Lower leg skin (tissue), 3 donors: Measurements from ENCODE around the gene RNF20.

Source experiments
- POLR2A ChIP-seq, 2 donors: fragments of 450-650 bp; IDR thresholded peaks; one replicate each; pipeline ENCODE4 v1.6.1; 2016 to 2017; ENCODE audit warnings: antibody characterized with exemption in 2 of 2, mild to moderate bottlenecking in 1 of 2, moderate library complexity in 1 of 2
- TF ChIP-seq, protein P1 (sequence below), 3 donors: fragments of 450-650 bp; IDR thresholded peaks; one replicate each; pipeline ENCODE4 v1.5.1; 2016; ENCODE audit warnings: antibody characterized with exemption in 3 of 3, mild to moderate bottlenecking in 3 of 3, moderate library complexity in 2 of 3

GRCh38 chr9:101504188-101504587, 29.5 kb upstream of the RNF20 start:
- TF ChIP-seq, protein P1, sequence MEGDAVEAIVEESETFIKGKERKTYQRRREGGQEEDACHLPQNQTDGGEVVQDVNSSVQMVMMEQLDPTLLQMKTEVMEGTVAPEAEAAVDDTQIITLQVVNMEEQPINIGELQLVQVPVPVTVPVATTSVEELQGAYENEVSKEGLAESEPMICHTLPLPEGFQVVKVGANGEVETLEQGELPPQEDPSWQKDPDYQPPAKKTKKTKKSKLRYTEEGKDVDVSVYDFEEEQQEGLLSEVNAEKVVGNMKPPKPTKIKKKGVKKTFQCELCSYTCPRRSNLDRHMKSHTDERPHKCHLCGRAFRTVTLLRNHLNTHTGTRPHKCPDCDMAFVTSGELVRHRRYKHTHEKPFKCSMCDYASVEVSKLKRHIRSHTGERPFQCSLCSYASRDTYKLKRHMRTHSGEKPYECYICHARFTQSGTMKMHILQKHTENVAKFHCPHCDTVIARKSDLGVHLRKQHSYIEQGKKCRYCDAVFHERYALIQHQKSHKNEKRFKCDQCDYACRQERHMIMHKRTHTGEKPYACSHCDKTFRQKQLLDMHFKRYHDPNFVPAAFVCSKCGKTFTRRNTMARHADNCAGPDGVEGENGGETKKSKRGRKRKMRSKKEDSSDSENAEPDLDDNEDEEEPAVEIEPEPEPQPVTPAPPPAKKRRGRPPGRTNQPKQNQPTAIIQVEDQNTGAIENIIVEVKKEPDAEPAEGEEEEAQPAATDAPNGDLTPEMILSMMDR (IDR thresholded peaks at IDR 0.05): no peak
- no peak for TF ChIP-seq POLR2A (IDR thresholded peaks at IDR 0.05)
